Forelimb muscle (tissue), 1 donor: ENCODE results near the gene GRIA3. TPM values are rescaled to one million over a fixed set of nuclear protein-coding genes. Genes with fewer than 3 reads are reported as not detected.

Experiments
- DNase-seq: peaks from one replicate; pipeline ENCODE4 v3.0.0-alpha.2; 2013; ENCODE audit warnings: low read depth
- polyA plus RNA-seq: library from polyadenylated mRNA; unstranded; fragments of 120-200 nt; gene quantifications from one replicate; pipeline ENCODE4 v1.2.1, GENCODE V29; 2013; ENCODE audit not compliant: insufficient read length

GRIA3 gene
- polyA plus RNA-seq: 2.0 TPM

GRCh38 chrX:123184219-123184865, at the start of gene GRIA3:
Gene GRIA3, plus strand, starts transcription at chrX:123184278. Its CDS starts 258 bp downstream, at chrX:123184536.
- DNase-seq: no peak

- DNase-seq: no peak
These were observed 45.6 kb upstream of the GRIA3 start for GRCh38 chrX:123138473-123138872.

- DNase-seq: no peak
These were observed 43.6 kb upstream of the GRIA3 start for GRCh38 chrX:123140454-123140853.

- DNase-seq: no peak
These were observed 43.2 kb upstream of the GRIA3 start for GRCh38 chrX:123140904-123141303.

GRCh38 chrX:123153846-123154335, 30.2 kb upstream of the GRIA3 start:
- DNase-seq: no peak

- DNase-seq: no peak
These were observed 28.8 kb upstream of the GRIA3 start for GRCh38 chrX:123155327-123155726.

- DNase-seq: no peak
These were observed 26.5 kb upstream of the GRIA3 start for GRCh38 chrX:123157586-123157985.

GRCh38 chrX:123159403-123159802, 24.7 kb upstream of the GRIA3 start:
- no peak for DNase-seq

GRCh38 chrX:123167621-123168020, 16.5 kb upstream of the GRIA3 start:
- no peak for DNase-seq

GRCh38 chrX:123169247-123169901, 14.7 kb upstream of the GRIA3 start:
- no peak for DNase-seq

GRCh38 chrX:123170546-123170945, 13.5 kb upstream of the GRIA3 start:
- no peak for DNase-seq

- no peak for DNase-seq
These were observed 12.3 kb upstream of the GRIA3 start for GRCh38 chrX:123171781-123172180.

GRCh38 chrX:123172869-123173268, 11.2 kb upstream of the GRIA3 start:
- no peak for DNase-seq

GRCh38 chrX:123173833-123174232, 10.2 kb upstream of the GRIA3 start:
- no peak for DNase-seq

GRCh38 chrX:123175366-123176122, 8.5 kb upstream of the GRIA3 start:
- no peak for DNase-seq

- DNase-seq: no peak
These were observed 2.7 kb upstream of the GRIA3 start for GRCh38 chrX:123181233-123181914.

- no peak for DNase-seq
These were observed 793 bp downstream of the GRIA3 start for GRCh38 chrX:123184866-123185276.

GRCh38 chrX:123185721-123186120, 1.6 kb downstream of the GRIA3 start:
- DNase-seq: no peak

- no peak for DNase-seq
These were observed 2.7 kb downstream of the GRIA3 start for GRCh38 chrX:123186801-123187200.

- no peak for DNase-seq
These were observed 4.0 kb downstream of the GRIA3 start for GRCh38 chrX:123188081-123188480.

- DNase-seq: no peak
These were observed 5.3 kb downstream of the GRIA3 start for GRCh38 chrX:123189338-123189737.

- DNase-seq: no peak
These were observed 6.0 kb downstream of the GRIA3 start for GRCh38 chrX:123190096-123190495.
